ENCODE data around the gene KRT23. TPM values are rescaled to one million over a fixed set of nuclear protein-coding genes. Genes with fewer than 3 reads are reported as not detected.

The KRT23 gene
- total RNA-seq, 1 donor from 2014 or later: not detected

DNA sequence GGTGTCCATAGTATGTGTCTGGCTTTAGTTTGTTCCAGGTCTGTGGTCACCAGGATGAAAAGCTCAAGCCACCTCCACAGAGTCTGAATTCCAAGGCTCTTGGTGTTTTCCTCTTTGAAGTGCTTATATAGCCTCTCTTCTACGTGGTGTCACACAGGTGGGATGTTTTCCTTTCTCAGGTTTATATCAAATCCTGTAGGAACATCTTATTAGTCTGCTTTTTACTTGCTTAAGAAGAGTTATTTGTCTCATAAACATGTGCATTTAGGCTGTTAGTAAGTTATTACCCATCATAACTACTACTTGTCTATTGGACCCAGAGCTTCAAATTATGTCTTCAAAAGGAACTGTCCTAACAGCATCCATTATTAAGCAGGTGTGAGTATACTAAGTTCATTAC lies 29.4 kb upstream of the KRT23 start, which contains the start of gene KRT39:
Gene KRT39, minus strand, starts transcription at position 101 of the 400 bp plus-strand sequence. Its CDS starts 92 bp downstream, at position 9.
- Mint-ChIP-seq H3K27me3 (ENCODE audit: unreplicated experiment) (no peaks in the 10 kb centered on the region), H3K9me3 (ENCODE audit: unreplicated experiment) (no peaks in the 10 kb centered on the region), H3K36me3 (ENCODE audit: low read depth, unreplicated experiment) (no peaks in the 10 kb centered on the region), H3K27ac (ENCODE audit: unreplicated experiment) (no peak within 1 kb of the TSS), H3K4me1 (ENCODE audit: unreplicated experiment) (no peaks in the 10 kb centered on the region), H3K4me3 (ENCODE audit: unreplicated experiment) (no peak within 1 kb of the TSS)
- DNase-seq (ENCODE audit: low spot score): no peak
- TF ChIP-seq, protein P1, sequence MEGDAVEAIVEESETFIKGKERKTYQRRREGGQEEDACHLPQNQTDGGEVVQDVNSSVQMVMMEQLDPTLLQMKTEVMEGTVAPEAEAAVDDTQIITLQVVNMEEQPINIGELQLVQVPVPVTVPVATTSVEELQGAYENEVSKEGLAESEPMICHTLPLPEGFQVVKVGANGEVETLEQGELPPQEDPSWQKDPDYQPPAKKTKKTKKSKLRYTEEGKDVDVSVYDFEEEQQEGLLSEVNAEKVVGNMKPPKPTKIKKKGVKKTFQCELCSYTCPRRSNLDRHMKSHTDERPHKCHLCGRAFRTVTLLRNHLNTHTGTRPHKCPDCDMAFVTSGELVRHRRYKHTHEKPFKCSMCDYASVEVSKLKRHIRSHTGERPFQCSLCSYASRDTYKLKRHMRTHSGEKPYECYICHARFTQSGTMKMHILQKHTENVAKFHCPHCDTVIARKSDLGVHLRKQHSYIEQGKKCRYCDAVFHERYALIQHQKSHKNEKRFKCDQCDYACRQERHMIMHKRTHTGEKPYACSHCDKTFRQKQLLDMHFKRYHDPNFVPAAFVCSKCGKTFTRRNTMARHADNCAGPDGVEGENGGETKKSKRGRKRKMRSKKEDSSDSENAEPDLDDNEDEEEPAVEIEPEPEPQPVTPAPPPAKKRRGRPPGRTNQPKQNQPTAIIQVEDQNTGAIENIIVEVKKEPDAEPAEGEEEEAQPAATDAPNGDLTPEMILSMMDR (IDR thresholded peaks at IDR 0.05; ENCODE audit: unreplicated experiment): no peak

DNA sequence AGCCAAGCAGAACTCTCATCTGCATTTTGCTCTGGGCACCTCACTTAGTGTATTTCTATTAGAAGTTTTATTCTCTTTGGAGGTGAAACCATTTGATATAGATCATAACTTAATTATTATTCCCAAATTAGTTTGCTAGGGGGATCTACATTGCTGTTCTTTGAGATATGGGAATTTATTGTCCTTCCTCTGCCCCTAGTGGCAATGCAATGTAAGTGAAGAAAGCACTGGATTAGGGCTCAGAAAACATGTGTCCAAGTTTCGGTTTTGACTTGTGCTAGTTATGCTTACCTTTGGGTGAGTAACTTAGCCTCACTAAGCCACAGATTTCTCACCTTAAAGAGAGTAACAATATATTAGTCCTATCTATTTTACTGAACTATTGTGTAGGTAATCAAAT lies 26.4 kb upstream of the KRT23 start:
- Mint-ChIP-seq H3K4me1 (ENCODE audit: unreplicated experiment) (no peaks in the 10 kb centered on the region), H3K36me3 (ENCODE audit: low read depth, unreplicated experiment) (no peaks in the 10 kb centered on the region), H3K4me3 (ENCODE audit: unreplicated experiment) (no peak overlapping the region), H3K27me3 (ENCODE audit: unreplicated experiment) (no peaks in the 10 kb centered on the region), H3K9me3 (ENCODE audit: unreplicated experiment) (no peaks in the 10 kb centered on the region), H3K27ac (ENCODE audit: unreplicated experiment) (no peak overlapping the region)
- no peak for DNase-seq (ENCODE audit: low spot score)
- TF ChIP-seq, protein P1 (IDR thresholded peaks at IDR 0.05; ENCODE audit: unreplicated experiment): peak; percentile 80

GRCh38 chr17:40962059-40962561 lies 24.7 kb upstream of the KRT23 start:
- TF ChIP-seq, protein P1 (IDR thresholded peaks at IDR 0.05; ENCODE audit: unreplicated experiment): no peak
- no peak for DNase-seq (ENCODE audit: low spot score)
- H3K4me3 Mint-ChIP-seq (ENCODE audit: unreplicated experiment): no peak overlapping the region
- H3K4me1 Mint-ChIP-seq (ENCODE audit: unreplicated experiment): no peaks in the 10 kb centered on the region
- H3K27ac Mint-ChIP-seq (ENCODE audit: unreplicated experiment): no peak overlapping the region
- no peaks in the 10 kb centered on the region for H3K36me3 Mint-ChIP-seq (ENCODE audit: low read depth, unreplicated experiment)
- H3K27me3 Mint-ChIP-seq (ENCODE audit: unreplicated experiment): no peaks in the 10 kb centered on the region
- no peaks in the 10 kb centered on the region for H3K9me3 Mint-ChIP-seq (ENCODE audit: unreplicated experiment)

DNA sequence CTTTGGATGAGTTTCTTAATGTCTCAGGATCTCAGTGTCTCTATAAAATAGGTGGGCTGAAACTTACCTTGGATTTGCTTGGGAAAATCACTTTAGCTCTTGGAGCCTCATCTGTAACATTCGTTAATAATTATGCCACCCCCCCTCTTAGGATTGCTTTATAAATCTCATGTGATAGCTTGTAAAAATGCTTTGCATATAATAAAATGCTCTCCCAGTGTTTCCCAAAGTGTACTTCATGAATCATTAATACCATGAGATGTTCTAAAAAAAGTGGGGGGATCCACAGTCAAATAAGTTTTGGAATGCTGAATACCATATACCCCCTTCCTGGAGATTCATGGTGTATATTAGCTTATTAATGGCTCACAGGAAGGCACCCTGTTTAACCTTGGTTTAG lies 24.1 kb upstream of the KRT23 start:
- H3K27me3 Mint-ChIP-seq (ENCODE audit: unreplicated experiment): no peaks in the 10 kb centered on the region
- H3K4me1 Mint-ChIP-seq (ENCODE audit: unreplicated experiment): no peaks in the 10 kb centered on the region
- no peak overlapping the region for H3K27ac Mint-ChIP-seq (ENCODE audit: unreplicated experiment)
- no peaks in the 10 kb centered on the region for H3K36me3 Mint-ChIP-seq (ENCODE audit: low read depth, unreplicated experiment)
- DNase-seq (ENCODE audit: low spot score): no peak
- TF ChIP-seq, protein P1 (IDR thresholded peaks at IDR 0.05; ENCODE audit: unreplicated experiment): no peak
- H3K4me3 Mint-ChIP-seq (ENCODE audit: unreplicated experiment): no peak overlapping the region
- no peaks in the 10 kb centered on the region for H3K9me3 Mint-ChIP-seq (ENCODE audit: unreplicated experiment)

GRCh38 chr17:40960144-40960543 lies 22.7 kb upstream of the KRT23 start:
- H3K36me3 Mint-ChIP-seq (ENCODE audit: low read depth, unreplicated experiment): no peaks in the 10 kb centered on the region
- no peak overlapping the region for H3K27ac Mint-ChIP-seq (ENCODE audit: unreplicated experiment)
- no peaks in the 10 kb centered on the region for H3K4me1 Mint-ChIP-seq (ENCODE audit: unreplicated experiment)
- TF ChIP-seq, protein P1 (IDR thresholded peaks at IDR 0.05; ENCODE audit: unreplicated experiment): no peak
- H3K27me3 Mint-ChIP-seq (ENCODE audit: unreplicated experiment): no peaks in the 10 kb centered on the region
- DNase-seq (ENCODE audit: low spot score): no peak
- no peaks in the 10 kb centered on the region for H3K9me3 Mint-ChIP-seq (ENCODE audit: unreplicated experiment)
- no peak overlapping the region for H3K4me3 Mint-ChIP-seq (ENCODE audit: unreplicated experiment)

Data from endothelial cell (in vitro differentiated cells).